HepG2 (cell line): ENCODE measurements around the gene RLN3. TPM values are rescaled to one million over a fixed set of nuclear protein-coding genes. Genes with fewer than 3 reads are reported as not detected.

Experiments
- CEBPG ChIP-seq: IDR thresholded peaks from 2 replicates; pipeline ENCODE4 v1.6.1; 2016
- FOXM1 ChIP-seq: sonication (generic); formaldehyde crosslinking; IDR thresholded peaks from 2 replicates; pipeline ENCODE4 v1.5.0; 2020; ENCODE audit warnings: missing genetic modification reagents
- HES4 ChIP-seq: sonication (generic); formaldehyde crosslinking; IDR thresholded peaks from 2 replicates; pipeline ENCODE4 v1.9.0; 2021; ENCODE audit warnings: mild to moderate bottlenecking, missing genetic modification reagents, borderline replicate concordance
- KAT2B ChIP-seq: fragments of 150-350 bp; IDR thresholded peaks from 2 replicates; pipeline ENCODE4 v1.6.1; 2014; ENCODE audit warnings: low read depth, low read length, borderline replicate concordance
- MATR3 ChIP-seq: sonication (generic); formaldehyde crosslinking; IDR thresholded peaks from 2 replicates; pipeline ENCODE4 v1.4.0; 2020; ENCODE audit warnings: missing genetic modification reagents
- NFE2L1 ChIP-seq: sonication (generic); formaldehyde crosslinking; IDR thresholded peaks from 2 replicates; pipeline ENCODE4 v1.4.0; 2020; ENCODE audit warnings: missing genetic modification reagents, mild to moderate bottlenecking, borderline replicate concordance
- PRMT3 ChIP-seq: sonication (generic); formaldehyde crosslinking; IDR thresholded peaks from 2 replicates; pipeline ENCODE4 v1.8.1; 2022; ENCODE audit warnings: low read depth, mild to moderate bottlenecking, moderate library complexity, missing genetic modification reagents, borderline replicate concordance
- THAP11 ChIP-seq: IDR thresholded peaks from 2 replicates; pipeline ENCODE4 v1.6.1; 2016; ENCODE audit warnings: missing biosample characterization, missing genetic modification reagents
- ZBTB21 ChIP-seq: sonication (generic); formaldehyde crosslinking; IDR thresholded peaks from 2 replicates; pipeline ENCODE4 v1.4.0; 2020; ENCODE audit warnings: missing genetic modification reagents
- ZNF234 ChIP-seq: sonication (generic); formaldehyde crosslinking; conservative IDR thresholded peaks from 2 replicates; pipeline ENCODE4 v1.5.1; 2020; ENCODE audit warnings: mild to moderate bottlenecking, missing genetic modification reagents
- ZNF263 ChIP-seq: sonication (generic); formaldehyde crosslinking; IDR thresholded peaks from 2 replicates; pipeline ENCODE4 v1.4.0; 2020; ENCODE audit warnings: missing genetic modification reagents
- ZNF501 ChIP-seq: sonication (generic); formaldehyde crosslinking; IDR thresholded peaks from 2 replicates; pipeline ENCODE4 v1.5.1; 2020; ENCODE audit warnings: mild to moderate bottlenecking, moderate library complexity, missing genetic modification reagents
- ZNF546 ChIP-seq: sonication (generic); formaldehyde crosslinking; conservative IDR thresholded peaks from 2 replicates; pipeline ENCODE4 v1.8.1; 2023; ENCODE audit warnings: mild to moderate bottlenecking, missing genetic modification reagents
- ZNF644 ChIP-seq: IDR thresholded peaks from 2 replicates; pipeline ENCODE4 v1.6.1; 2016; ENCODE audit warnings: low read depth
- ZNF775 ChIP-seq: sonication (generic); formaldehyde crosslinking; IDR thresholded peaks from 2 replicates; pipeline ENCODE4 v1.4.0; 2020; ENCODE audit warnings: missing genetic modification reagents, mild to moderate bottlenecking, moderate library complexity, borderline replicate concordance
- polyA plus RNA-seq, 8 experiments: library from polyadenylated mRNA; depleted of rRNA in 3 of 8; stranded (reverse) in 7 of 8; unstranded in 1 of 8; fragments of >200 nt; fragmentation: Illumina TruSeq in 4 of 8; extraction: Trizol in 4 of 8; gene quantifications; 2 replicates each; pipeline versions ENCODE4 v1.2.1 to v1.2.3, GENCODE V29; 2011 to 2016; ENCODE audit warnings: low read depth in 4 of 8, missing spikeins in 1 of 8, mixed read lengths in 1 of 8; ENCODE audit not compliant: insufficient read depth in 1 of 8
- total RNA-seq, 5 experiments: library from RNA; depleted of rRNA; stranded (reverse); fragments of >200 nt; fragmentation: Illumina TruSeq; extraction: Trizol; gene quantifications; 2 replicates each; pipeline ENCODE4 v1.2.3, GENCODE V29; 2016; ENCODE audit warnings: low read depth in 1 of 5
- TF ChIP-seq, protein P1 (sequence below): sonication (generic); formaldehyde crosslinking; IDR thresholded peaks from 2 replicates; pipeline ENCODE4 v1.5.1; 2020; ENCODE audit warnings: missing genetic modification reagents, mild to moderate bottlenecking, borderline replicate concordance
- TF ChIP-seq, protein P2 (sequence below): sonication (generic); formaldehyde crosslinking; IDR thresholded peaks from 2 replicates; pipeline ENCODE4 v1.4.0; 2020; ENCODE audit warnings: missing genetic modification reagents, low read depth, mild to moderate bottlenecking, borderline replicate concordance
- TF ChIP-seq, protein P3 (sequence below): sonication (generic); formaldehyde crosslinking; IDR thresholded peaks from 2 replicates; pipeline ENCODE4 v1.9.0; 2021; ENCODE audit warnings: mild to moderate bottlenecking, missing genetic modification reagents
- TF ChIP-seq, protein P4 (sequence below): sonication (generic); formaldehyde crosslinking; conservative IDR thresholded peaks from 2 replicates; pipeline ENCODE4 v1.5.0; 2020; ENCODE audit warnings: missing genetic modification reagents

The RLN3 gene
- total and polyA plus RNA-seq, 2 of the 13 experiments (the other 11 are each of a cell fraction or from before 2014, with no cell fraction given), result not detected

DNA sequence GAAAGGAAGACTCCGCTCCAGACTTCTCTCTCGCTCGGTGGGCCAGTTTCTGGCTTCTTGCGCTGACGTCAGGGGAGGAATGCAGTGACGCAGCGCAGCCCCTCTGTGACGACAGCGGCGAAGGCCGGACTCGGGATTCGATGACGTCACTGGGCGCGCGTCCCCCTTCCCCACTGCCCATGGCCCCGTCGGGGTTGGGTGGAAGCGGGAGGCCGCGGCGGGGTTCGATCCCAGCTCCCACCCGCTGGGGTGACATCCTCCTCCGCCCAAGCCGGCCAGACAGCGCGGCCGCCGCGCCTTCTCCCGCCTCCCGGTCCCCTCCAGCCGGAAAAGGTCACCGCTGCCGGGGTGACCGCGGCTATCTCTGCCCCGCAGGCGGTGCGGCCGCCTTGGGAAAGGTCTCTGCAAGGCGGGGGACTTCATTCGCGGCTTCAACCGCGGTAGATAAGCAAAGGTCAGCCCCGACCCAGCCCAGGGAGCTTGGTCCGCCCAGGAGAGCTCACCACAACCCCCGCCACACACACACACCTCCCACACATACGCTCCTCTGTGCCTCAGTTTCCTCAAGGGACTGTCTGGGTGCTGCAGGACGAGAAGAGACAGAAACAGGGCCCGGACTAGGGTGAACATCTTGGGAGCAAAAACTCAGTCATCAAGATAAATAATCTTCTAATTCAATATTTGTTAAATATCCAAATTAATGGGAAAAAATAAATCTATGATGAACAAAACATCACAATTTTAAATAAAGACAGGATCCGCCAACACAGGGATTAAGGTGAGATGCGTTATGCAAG is 21.0 kb upstream of the RLN3 start (continued):
- TF ChIP-seq NFE2L1 (CRISPR knock-in tag) (no peak), ZNF775 (no peak), ZNF644 (CRISPR knock-in tag) (no peak), ZNF234 (CRISPR knock-in tag) (no peak), ZNF263 (0 out of 2 replicates have a peak, but pooled peaks have one; percentile 37), THAP11 (CRISPR knock-in tag) (peak; percentile 94), ZBTB21 (peak; percentile 100), HES4 (CRISPR knock-in tag) (peak; percentile 78; the same call in 1 of the 2 replicates), CEBPG (peak; percentile 14; the same call in 1 of the 2 replicates), FOXM1 (CRISPR knock-in tag) (no peak), ZNF501 (peak; percentile 92; the same call in 1 of the 2 replicates), MATR3 (CRISPR knock-in tag) (0 out of 2 replicates have a peak, but pooled peaks have one; percentile 37), PRMT3 (no peak), KAT2B (no peak), ZNF546 (CRISPR knock-in tag) (peak; percentile 76)
- TF ChIP-seq, protein P1, sequence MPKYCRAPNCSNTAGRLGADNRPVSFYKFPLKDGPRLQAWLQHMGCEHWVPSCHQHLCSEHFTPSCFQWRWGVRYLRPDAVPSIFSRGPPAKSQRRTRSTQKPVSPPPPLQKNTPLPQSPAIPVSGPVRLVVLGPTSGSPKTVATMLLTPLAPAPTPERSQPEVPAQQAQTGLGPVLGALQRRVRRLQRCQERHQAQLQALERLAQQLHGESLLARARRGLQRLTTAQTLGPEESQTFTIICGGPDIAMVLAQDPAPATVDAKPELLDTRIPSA, result no peak
- TF ChIP-seq, protein P2, sequence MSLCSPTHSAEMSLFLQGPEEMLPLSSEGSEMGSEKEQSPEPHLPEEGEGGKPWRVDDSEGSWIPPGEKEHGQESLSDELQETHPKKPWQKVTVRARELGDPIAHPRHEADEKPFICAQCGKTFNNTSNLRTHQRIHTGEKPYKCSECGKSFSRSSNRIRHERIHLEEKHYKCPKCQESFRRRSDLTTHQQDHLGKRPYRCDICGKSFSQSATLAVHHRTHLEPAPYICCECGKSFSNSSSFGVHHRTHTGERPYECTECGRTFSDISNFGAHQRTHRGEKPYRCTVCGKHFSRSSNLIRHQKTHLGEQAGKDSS (CRISPR knock-in tag), result no peak
- TF ChIP-seq, protein P3, sequence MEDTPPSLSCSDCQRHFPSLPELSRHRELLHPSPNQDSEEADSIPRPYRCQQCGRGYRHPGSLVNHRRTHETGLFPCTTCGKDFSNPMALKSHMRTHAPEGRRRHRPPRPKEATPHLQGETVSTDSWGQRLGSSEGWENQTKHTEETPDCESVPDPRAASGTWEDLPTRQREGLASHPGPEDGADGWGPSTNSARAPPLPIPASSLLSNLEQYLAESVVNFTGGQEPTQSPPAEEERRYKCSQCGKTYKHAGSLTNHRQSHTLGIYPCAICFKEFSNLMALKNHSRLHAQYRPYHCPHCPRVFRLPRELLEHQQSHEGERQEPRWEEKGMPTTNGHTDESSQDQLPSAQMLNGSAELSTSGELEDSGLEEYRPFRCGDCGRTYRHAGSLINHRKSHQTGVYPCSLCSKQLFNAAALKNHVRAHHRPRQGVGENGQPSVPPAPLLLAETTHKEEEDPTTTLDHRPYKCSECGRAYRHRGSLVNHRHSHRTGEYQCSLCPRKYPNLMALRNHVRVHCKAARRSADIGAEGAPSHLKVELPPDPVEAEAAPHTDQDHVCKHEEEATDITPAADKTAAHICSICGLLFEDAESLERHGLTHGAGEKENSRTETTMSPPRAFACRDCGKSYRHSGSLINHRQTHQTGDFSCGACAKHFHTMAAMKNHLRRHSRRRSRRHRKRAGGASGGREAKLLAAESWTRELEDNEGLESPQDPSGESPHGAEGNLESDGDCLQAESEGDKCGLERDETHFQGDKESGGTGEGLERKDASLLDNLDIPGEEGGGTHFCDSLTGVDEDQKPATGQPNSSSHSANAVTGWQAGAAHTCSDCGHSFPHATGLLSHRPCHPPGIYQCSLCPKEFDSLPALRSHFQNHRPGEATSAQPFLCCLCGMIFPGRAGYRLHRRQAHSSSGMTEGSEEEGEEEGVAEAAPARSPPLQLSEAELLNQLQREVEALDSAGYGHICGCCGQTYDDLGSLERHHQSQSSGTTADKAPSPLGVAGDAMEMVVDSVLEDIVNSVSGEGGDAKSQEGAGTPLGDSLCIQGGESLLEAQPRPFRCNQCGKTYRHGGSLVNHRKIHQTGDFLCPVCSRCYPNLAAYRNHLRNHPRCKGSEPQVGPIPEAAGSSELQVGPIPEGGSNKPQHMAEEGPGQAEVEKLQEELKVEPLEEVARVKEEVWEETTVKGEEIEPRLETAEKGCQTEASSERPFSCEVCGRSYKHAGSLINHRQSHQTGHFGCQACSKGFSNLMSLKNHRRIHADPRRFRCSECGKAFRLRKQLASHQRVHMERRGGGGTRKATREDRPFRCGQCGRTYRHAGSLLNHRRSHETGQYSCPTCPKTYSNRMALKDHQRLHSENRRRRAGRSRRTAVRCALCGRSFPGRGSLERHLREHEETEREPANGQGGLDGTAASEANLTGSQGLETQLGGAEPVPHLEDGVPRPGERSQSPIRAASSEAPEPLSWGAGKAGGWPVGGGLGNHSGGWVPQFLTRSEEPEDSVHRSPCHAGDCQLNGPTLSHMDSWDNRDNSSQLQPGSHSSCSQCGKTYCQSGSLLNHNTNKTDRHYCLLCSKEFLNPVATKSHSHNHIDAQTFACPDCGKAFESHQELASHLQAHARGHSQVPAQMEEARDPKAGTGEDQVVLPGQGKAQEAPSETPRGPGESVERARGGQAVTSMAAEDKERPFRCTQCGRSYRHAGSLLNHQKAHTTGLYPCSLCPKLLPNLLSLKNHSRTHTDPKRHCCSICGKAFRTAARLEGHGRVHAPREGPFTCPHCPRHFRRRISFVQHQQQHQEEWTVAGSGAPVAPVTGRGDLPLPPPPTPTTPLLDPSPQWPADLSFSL, result 0 out of 2 replicates have a peak, but pooled peaks have one; percentile 11
- TF ChIP-seq, protein P4, sequence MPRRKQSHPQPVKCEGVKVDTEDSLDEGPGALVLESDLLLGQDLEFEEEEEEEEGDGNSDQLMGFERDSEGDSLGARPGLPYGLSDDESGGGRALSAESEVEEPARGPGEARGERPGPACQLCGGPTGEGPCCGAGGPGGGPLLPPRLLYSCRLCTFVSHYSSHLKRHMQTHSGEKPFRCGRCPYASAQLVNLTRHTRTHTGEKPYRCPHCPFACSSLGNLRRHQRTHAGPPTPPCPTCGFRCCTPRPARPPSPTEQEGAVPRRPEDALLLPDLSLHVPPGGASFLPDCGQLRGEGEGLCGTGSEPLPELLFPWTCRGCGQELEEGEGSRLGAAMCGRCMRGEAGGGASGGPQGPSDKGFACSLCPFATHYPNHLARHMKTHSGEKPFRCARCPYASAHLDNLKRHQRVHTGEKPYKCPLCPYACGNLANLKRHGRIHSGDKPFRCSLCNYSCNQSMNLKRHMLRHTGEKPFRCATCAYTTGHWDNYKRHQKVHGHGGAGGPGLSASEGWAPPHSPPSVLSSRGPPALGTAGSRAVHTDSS (CRISPR knock-in tag), result no peak
